Activated T-helper 2 cell treated with anti-CD3 and anti-CD28 coated beads, Interferon-gamma antibody, Interleukin-2, Interleukin-4, amounts not matched to agents 10 μg/mL and 5 μg/mL and 100 μg/mL, durations not matched to agents 14 hours and 24 hours and 36 hours (primary cell): ENCODE results near the gene UHRF1. TPM values are rescaled to one million over a fixed set of nuclear protein-coding genes. Genes with fewer than 3 reads are reported as not detected.
"Not testable (repeated sequence)": the region's sequence is repeated elsewhere in the genome, so short reads cannot be mapped to it uniquely, and the experiment has no call there.

Experiments used
- DNase-seq: peaks from one replicate; pipeline ENCODE4 v3.0.0; 2021; ENCODE audit warnings: low spot score
- H3K27ac Mint-ChIP-seq: one replicate; pipeline ENCODE4 v1.8.0; 2021; ENCODE audit warnings: mixed read lengths
- H3K27me3 Mint-ChIP-seq: one replicate; pipeline ENCODE4 v1.8.0; 2021; ENCODE audit warnings: low read depth, mixed read lengths
- H3K36me3 Mint-ChIP-seq: one replicate; pipeline ENCODE4 v1.8.0; 2021; ENCODE audit warnings: low read depth, mixed read lengths
- H3K4me1 Mint-ChIP-seq: one replicate; pipeline ENCODE4 v1.8.0; 2021; ENCODE audit warnings: low read depth, mixed read lengths
- H3K4me3 Mint-ChIP-seq: one replicate; pipeline ENCODE4 v1.8.0; 2021; ENCODE audit warnings: low read depth, mild to moderate bottlenecking, moderate library complexity, mixed read lengths
- H3K9me3 Mint-ChIP-seq: one replicate; pipeline ENCODE4 v1.8.0; 2021; ENCODE audit warnings: mixed read lengths
- intact Hi-C: fragments of 100-400 bp; cut with micrococcal nuclease; formaldehyde crosslinking; loops from one replicate; pipeline ENCODE4 v1.15.1; 2023
- total RNA-seq: library from RNA; stranded (reverse); gene quantifications from 2 replicates; pipeline ENCODE4 v1.2.3, GENCODE V29; 2022

The UHRF1 gene
- total RNA-seq, 1 donor from 2014 or later, result 138 TPM

DNA sequence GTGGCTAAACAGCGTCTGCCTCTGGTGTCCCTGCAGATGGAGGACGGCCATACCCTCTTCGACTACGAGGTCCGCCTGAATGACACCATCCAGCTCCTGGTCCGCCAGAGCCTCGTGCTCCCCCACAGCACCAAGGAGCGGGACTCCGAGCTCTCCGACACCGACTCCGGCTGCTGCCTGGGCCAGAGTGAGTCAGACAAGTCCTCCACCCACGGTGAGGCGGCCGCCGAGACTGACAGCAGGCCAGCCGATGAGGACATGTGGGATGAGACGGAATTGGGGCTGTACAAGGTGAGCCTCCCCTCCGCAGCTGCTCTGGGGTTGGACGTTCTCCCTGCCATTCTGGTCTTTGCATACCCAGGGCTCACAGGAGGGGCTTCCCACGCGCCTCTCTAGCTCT, 19.9 kb downstream of the UHRF1 start:
- intact Hi-C loops, result no loop called here
- DNase-seq, result no peak
- peaks cover 2% of the 10 kb centered on the region for H3K4me1 Mint-ChIP-seq
- no peak overlapping the region for H3K27ac Mint-ChIP-seq
- H3K9me3 Mint-ChIP-seq, result no peaks in the 10 kb centered on the region
- peaks cover 35% of the 10 kb centered on the region for H3K36me3 Mint-ChIP-seq
- no peak overlapping the region for H3K4me3 Mint-ChIP-seq
- H3K27me3 Mint-ChIP-seq, result no peaks in the 10 kb centered on the region

DNA sequence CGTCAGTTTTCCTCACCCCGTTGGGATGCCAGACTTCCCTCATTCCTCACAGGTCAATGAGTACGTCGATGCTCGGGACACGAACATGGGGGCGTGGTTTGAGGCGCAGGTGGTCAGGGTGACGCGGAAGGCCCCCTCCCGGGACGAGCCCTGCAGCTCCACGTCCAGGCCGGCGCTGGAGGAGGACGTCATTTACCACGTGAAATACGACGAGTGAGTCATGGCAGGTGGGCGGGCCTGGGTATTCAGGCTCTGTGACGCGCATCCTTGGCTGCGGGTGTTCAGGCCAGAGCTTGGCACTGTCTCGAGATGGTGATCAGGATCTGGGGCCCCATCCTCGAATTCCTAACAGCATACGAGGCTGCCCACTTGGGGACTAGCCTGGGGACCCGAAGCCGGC, 21.4 kb downstream of the UHRF1 start:
- intact Hi-C loops, result no loop called here
- H3K4me3 Mint-ChIP-seq, result no peak overlapping the region
- H3K9me3 Mint-ChIP-seq, result no peaks in the 10 kb centered on the region
- H3K4me1 Mint-ChIP-seq, result no peaks in the 10 kb centered on the region
- H3K36me3 Mint-ChIP-seq, result peaks cover 44% of the 10 kb centered on the region
- DNase-seq, result no peak
- no peaks in the 10 kb centered on the region for H3K27me3 Mint-ChIP-seq
- no peak overlapping the region for H3K27ac Mint-ChIP-seq

DNA sequence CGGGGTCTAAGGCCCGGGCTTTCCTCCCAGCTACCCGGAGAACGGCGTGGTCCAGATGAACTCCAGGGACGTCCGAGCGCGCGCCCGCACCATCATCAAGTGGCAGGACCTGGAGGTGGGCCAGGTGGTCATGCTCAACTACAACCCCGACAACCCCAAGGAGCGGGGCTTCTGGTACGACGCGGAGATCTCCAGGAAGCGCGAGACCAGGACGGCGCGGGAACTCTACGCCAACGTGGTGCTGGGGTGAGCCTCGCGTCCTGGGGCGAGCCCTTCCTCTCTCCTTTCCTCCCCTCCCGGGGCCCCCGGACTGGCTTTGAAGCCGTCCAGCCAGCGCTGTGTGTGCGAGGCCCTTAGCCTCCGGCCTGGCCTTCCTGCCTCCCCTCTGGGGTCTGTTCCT, 23.4 kb downstream of the UHRF1 start:
- Mint-ChIP-seq H3K27ac (no peak overlapping the region), H3K4me1 (no peaks in the 10 kb centered on the region), H3K27me3 (no peaks in the 10 kb centered on the region), H3K9me3 (no peaks in the 10 kb centered on the region), H3K36me3 (peaks cover 63% of the 10 kb centered on the region), H3K4me3 (no peak overlapping the region)
- DNase-seq, result no peak
- intact Hi-C loops, result no loop called here

DNA sequence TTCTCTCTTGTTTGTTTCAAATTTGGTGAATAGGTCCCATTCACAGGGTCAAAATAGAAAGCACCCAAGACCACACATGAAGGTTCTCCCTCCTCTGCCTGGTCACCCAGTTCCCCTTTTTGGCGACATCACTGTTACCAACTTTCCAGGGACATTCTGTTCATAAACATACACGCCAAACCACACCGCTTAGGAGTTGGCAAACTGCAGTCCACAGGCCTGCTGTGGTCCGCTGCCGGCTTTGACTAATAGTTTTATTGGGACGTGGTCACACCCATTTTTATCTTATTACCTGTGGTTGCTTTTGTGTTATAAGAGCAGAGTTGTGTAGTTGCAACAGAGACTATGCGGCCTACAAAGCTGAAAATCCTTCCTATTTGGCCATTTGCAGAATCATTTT, 24.2 kb downstream of the UHRF1 start:
- no peak for DNase-seq
- Mint-ChIP-seq H3K27me3 (no peaks in the 10 kb centered on the region), H3K9me3 (no peaks in the 10 kb centered on the region), H3K4me1 (no peaks in the 10 kb centered on the region), H3K4me3 (no peak overlapping the region), H3K36me3 (peaks cover 71% of the 10 kb centered on the region), H3K27ac (no peak overlapping the region)
- intact Hi-C loops, result no loop called here

DNA sequence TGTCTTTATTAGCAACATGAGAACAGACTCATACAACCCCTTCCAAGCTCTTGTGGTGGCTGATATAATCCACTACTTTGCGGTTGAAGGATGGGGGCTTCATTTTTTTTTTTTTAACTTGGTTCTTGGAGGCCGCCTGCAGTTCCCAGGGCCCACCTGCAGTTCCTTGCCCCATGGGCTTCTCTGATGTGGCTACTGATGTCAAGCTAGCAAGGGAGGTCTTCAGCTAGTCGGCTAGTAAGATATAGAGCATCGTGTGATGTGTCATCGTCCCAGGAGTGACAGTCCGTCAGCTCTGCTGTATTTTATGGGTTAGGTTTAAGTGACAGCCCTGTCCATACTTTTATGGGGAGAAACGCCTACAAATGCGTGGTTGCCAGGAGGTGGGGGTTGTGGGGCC, 26.1 kb downstream of the UHRF1 start:
- DNase-seq, result no peak
- H3K9me3 Mint-ChIP-seq, result no peaks in the 10 kb centered on the region
- H3K4me1 Mint-ChIP-seq, result no peaks in the 10 kb centered on the region
- H3K4me3 Mint-ChIP-seq, result no peak overlapping the region
- no peak overlapping the region for H3K27ac Mint-ChIP-seq
- no peaks in the 10 kb centered on the region for H3K27me3 Mint-ChIP-seq
- intact Hi-C loops, result no loop called here
- peaks cover 71% of the 10 kb centered on the region for H3K36me3 Mint-ChIP-seq

DNA sequence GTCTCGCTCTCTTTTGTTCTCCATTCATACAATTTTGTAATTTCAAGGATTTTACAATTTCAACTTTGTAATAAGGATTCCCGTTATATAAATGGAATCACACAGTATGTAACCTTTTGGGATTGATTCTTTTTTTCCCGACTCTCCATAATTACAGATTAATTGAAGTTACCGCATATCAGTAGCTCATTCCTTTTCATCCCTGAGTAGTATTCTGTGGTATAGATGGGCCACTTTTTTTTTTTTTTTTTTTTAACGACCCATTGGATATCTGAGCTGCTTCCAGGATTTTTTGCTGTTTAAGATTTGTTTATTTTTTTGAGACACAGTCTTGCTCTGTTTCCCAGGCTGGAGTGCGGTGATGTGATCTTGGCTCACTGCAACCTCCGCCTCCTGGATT, 27.8 kb downstream of the UHRF1 start:
- intact Hi-C loops, result no loop called here
- Mint-ChIP-seq H3K27ac (peak overlapping the region; percentile 12), H3K4me1 (no peaks in the 10 kb centered on the region), H3K4me3 (no peak overlapping the region), H3K9me3 (no peaks in the 10 kb centered on the region), H3K36me3 (peaks cover 66% of the 10 kb centered on the region), H3K27me3 (no peaks in the 10 kb centered on the region)
- no peak for DNase-seq

DNA sequence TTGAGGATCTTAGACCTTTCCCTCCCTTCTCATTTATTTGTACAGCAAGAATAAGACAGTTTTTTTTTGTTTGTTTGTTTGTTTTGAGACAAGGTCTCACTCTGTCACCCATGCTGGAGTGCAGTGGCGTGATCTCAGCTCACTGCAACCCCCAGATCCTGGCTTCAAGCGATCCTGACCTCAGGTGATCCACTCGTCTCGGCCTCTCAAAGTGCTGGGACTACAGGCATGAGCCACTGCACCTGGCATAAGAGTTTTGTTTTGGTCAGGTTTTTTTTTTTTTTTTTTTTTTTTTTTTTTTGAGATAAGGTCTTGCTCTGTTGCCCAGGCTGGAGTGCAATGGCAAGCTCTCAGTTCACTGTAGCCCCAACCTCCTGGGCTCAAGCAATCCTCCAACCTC, 29.2 kb downstream of the UHRF1 start:
- H3K27ac Mint-ChIP-seq, H3K9me3 Mint-ChIP-seq, H3K4me1 Mint-ChIP-seq, H3K27me3 Mint-ChIP-seq, H3K4me3 Mint-ChIP-seq, DNase-seq, intact Hi-C loops: not testable (repeated sequence)
- peaks cover 61% of the 10 kb centered on the region for H3K36me3 Mint-ChIP-seq

DNA sequence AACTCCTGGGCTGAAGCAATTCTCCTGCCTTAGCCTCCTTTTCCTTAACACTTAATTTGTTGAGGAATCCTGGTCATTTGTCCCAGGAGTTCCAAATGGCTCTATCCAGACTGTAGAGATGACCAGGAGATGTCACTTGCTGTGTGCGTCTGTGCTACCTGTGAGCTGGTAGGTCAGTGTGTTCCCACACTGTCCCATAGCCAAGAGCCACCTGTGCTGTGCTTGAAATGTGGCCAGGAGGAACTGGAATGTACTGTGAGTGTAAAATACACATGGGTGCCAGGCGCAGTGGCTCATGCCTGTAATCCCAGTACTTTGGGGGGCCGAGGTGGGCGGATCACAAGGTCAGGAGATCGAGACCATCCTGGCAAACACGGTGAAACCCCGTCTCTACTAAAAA, 30.2 kb downstream of the UHRF1 start:
- peaks cover 60% of the 10 kb centered on the region for H3K36me3 Mint-ChIP-seq
- no peaks in the 10 kb centered on the region for H3K27me3 Mint-ChIP-seq
- no peak overlapping the region for H3K4me3 Mint-ChIP-seq
- H3K9me3 Mint-ChIP-seq, result no peaks in the 10 kb centered on the region
- DNase-seq, result no peak
- no peak overlapping the region for H3K27ac Mint-ChIP-seq
- H3K4me1 Mint-ChIP-seq, result no peaks in the 10 kb centered on the region
- intact Hi-C loops, result no loop called here

DNA sequence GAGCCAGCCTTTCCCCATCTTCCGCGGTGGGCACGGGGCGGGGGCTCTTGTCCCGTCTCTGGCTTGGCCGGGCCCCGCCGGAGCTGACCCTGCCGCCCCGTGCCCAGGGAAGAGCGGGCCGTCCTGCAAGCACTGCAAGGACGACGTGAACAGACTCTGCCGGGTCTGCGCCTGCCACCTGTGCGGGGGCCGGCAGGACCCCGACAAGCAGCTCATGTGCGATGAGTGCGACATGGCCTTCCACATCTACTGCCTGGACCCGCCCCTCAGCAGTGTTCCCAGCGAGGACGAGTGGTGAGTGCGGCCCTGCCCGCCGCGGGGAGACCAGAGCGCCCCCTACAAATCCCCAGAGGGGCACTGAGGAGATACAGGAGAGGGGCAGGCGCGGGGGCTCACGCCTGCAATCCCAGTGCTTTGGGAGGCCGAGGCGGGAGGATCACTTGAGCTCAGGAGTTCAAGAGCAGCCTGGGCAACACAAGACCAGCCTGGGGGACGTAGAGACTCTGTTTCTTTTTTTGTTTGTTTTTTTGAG, 32.4 kb downstream of the UHRF1 start:
- H3K4me3 Mint-ChIP-seq, intact Hi-C loops, H3K9me3 Mint-ChIP-seq, DNase-seq, H3K4me1 Mint-ChIP-seq, H3K27ac Mint-ChIP-seq, H3K27me3 Mint-ChIP-seq: not testable (repeated sequence)
- H3K36me3 Mint-ChIP-seq, result peaks cover 58% of the 10 kb centered on the region

DNA sequence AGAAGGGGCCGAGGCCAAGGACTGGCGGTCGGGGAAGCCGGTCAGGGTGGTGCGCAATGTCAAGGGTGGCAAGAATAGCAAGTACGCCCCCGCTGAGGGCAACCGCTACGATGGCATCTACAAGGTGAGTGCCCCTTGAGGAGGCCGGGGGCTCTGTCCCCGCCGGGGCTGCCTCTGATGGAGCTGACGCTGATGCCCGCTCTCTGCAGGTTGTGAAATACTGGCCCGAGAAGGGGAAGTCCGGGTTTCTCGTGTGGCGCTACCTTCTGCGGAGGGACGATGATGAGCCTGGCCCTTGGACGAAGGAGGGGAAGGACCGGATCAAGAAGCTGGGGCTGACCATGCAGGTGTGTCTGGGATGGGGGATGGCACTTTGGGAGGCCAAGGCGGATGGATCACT, 41.3 kb downstream of the UHRF1 start:
- H3K9me3 Mint-ChIP-seq, H3K27ac Mint-ChIP-seq, intact Hi-C loops, DNase-seq, H3K4me3 Mint-ChIP-seq, H3K27me3 Mint-ChIP-seq, H3K4me1 Mint-ChIP-seq: not testable (repeated sequence)
- H3K36me3 Mint-ChIP-seq, result peaks cover 76% of the 10 kb centered on the region

DNA sequence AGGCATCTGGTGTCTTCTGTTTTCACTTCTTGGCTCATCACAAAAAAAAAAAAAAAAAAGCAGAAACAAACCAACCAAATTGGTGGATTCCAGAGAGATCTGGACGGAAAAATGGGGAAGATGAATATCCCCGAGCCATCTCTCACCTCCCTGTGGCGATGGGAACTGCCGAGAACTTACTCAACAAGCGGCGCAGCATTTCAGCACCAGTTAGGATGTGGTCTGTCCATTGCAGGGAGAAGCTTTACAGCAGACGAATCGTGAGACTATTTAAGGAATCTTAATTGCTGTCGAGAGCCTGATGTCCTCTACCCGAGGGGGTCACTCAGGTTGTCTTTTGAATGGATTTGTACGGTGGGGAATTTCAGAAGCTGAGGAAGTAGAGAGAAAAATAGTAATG, 42.4 kb downstream of the UHRF1 start:
- no peak overlapping the region for H3K4me3 Mint-ChIP-seq
- no peak overlapping the region for H3K27ac Mint-ChIP-seq
- intact Hi-C loops, result no loop called here
- no peaks in the 10 kb centered on the region for H3K4me1 Mint-ChIP-seq
- no peaks in the 10 kb centered on the region for H3K27me3 Mint-ChIP-seq
- peaks cover 73% of the 10 kb centered on the region for H3K36me3 Mint-ChIP-seq
- no peaks in the 10 kb centered on the region for H3K9me3 Mint-ChIP-seq
- no peak for DNase-seq

DNA sequence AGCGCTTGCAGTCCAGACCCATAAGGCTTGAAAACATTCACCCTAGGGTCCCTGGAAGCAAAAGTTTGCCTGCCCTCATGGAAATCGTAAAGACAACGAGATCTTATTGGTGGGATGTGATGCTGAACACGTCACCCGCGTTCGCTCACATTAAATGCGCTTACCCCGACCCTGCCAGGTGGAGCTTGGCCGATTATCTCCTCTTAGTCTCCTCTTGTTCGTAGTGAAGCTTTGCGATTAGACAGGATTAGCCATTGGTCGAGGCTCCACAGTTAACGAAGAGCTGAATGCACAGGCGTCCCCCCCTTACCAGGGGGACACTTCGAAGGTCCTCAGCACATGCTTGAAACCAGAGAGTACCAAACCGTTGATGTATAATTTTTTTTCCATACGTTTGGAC, 43.6 kb downstream of the UHRF1 start:
- intact Hi-C loops, result no loop called here
- Mint-ChIP-seq H3K9me3 (no peaks in the 10 kb centered on the region), H3K4me3 (no peak overlapping the region), H3K27ac (no peak overlapping the region), H3K4me1 (no peaks in the 10 kb centered on the region), H3K27me3 (no peaks in the 10 kb centered on the region), H3K36me3 (peaks cover 73% of the 10 kb centered on the region)
- DNase-seq, result no peak

DNA sequence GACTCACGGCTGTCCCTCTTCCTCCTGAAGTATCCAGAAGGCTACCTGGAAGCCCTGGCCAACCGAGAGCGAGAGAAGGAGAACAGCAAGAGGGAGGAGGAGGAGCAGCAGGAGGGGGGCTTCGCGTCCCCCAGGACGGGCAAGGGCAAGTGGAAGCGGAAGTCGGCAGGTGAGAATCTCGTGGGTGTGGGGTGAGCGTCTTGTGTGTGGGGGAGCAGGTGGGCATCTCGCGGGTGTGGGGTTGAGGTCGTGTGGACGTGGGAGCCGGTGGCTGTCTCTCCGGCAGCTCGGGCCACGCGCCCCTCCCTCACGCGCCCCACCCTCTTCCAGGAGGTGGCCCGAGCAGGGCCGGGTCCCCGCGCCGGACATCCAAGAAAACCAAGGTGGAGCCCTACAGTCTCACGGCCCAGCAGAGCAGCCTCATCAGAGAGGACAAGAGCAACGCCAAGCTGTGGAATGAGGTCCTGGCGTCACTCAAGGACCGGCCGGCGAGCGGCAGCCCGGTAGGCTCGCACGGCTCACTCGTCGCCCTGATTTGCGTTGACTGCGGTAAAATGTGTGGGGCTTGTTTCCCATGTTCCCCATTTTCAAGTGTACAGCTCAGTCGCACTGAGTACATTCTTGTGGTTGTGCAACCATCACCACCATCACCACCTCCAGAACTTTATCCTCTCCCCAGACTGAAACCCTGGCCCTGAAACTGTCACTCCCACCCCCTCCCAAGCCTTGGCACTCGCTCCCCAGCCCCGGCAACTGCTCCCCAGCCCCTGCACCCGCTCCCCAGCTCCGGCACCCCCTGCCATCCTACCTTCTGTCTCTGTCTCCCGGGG, 45.2 kb downstream of the UHRF1 start:
- H3K4me3 Mint-ChIP-seq, DNase-seq, H3K9me3 Mint-ChIP-seq, intact Hi-C loops, H3K27me3 Mint-ChIP-seq, H3K4me1 Mint-ChIP-seq, H3K27ac Mint-ChIP-seq: not testable (repeated sequence)
- H3K36me3 Mint-ChIP-seq, result peaks cover 66% of the 10 kb centered on the region
